Activated gamma-delta T cell treated with anti-CD3 and anti-CD28 coated beads, Interleukin-2, amount 50 U/mL, for 16 hours (primary cell): Measurements from ENCODE around the gene ZNF428.
A peak's percentile ranks its signal among the peaks of the same experiment; 100 is the strongest.
"Not testable (repeated sequence)": the region's sequence is repeated elsewhere in the genome, so short reads cannot be mapped to it uniquely, and the experiment has no call there.

Experiments
- DNase-seq: peaks from one replicate; pipeline ENCODE4 v3.0.0-alpha.2; 2020; ENCODE audit warnings: low read depth

The ZNF428 gene

DNA sequence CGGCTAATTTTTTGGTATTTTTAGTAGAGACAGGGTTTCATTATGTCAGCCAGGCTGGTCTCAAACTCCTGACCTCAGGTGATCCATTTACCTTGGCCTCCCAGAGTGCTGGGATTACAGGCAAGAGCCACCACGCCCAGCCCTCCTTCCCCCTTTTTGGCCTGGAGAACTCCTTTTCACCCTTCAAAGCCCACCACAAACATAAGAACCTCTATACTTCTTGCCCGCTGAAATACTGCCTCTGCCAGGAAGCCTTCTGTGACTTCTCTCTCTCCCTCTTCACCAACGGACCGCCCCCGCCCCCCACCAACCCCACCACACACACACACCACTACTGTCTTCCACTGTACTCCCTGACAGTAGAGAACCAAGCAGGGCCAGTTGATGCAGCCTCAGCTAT lies 2.5 kb downstream of the ZNF428 start:
- no peak for DNase-seq

DNA sequence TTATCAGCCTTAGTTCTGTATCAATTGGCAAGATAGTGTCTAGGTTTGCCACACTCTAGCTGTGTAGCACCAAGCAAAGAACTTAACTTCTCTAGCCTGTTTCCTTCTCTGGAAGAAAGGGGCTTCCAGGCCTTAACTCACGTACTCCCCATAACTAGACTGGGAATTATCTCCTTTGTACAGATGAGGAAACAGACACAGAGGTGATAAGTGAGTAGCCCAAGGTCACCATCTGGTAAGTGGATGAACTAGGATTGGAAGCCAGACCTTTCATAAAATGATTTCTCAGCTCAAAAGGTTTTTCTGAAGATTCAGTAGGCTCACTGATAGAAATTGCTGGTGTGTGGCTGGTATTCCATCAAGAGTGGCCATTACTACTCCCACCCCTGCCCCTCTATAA lies 3.1 kb downstream of the ZNF428 start:
- no peak for DNase-seq

DNA sequence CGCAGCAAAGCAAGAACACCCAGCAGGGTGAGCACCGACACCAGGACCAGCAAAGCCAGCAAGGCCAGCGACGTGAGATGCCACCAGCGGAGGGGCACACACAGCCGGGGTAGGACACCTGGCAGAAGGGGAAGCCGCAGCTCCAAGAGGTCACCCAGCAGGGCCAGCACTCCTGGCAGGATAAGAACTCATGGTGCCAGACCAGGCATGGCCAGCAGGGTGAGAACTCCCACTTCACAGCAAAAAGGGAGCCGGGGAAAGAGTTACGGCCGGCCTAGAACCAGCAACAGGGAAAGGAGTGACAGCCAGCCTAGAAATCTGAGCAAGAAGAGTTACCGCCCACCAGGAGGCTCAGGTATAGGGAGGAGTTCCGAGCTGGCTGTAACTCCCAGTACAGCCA lies 7.1 kb downstream of the ZNF428 start:
- DNase-seq = no peak

DNA sequence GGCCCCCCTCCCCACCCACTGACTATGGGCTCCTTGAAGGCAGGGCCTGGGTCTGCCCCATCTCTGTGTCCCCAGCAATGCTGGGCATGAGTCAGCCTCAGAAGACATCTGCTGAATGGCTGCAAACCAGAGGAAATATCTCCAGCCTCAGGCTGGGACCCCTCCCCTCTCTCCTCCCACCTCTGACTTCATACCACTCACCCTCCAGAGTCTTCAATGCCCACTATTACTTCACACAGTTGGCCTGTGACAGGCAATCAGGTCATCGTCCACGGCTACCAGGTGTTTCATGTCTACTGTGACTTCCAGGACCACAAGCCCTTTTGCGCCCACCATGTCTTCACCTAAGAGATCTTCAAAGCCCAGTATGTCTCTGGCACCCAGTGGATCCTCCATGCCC lies 7.6 kb downstream of the ZNF428 start, which contains the start of gene SRRM5:
Gene SRRM5 (plus strand): TSS at position 301 of the 400 bp plus-strand sequence. CDS start 34 bp downstream, at position 335.
- no peak for DNase-seq

DNA sequence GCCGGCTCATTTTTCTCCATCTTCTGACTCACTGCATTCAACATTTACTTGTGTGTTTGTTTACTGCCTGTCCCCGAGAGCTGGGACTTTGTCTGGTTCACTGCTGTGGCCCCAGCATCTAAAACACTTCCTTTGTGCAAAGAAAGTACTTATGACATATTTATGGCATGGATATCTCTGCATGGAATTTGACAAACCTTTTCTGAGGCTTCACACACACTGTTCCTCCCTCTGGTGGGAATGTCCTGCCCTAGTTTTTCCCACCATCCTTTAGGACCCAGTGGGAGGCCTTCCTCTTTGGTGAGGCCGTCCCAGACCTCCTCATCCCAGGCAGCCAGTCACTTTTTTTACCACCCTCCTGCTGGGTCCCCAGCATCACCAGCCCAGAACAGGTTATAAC lies 8.9 kb downstream of the ZNF428 start:
- DNase-seq = no peak

DNA sequence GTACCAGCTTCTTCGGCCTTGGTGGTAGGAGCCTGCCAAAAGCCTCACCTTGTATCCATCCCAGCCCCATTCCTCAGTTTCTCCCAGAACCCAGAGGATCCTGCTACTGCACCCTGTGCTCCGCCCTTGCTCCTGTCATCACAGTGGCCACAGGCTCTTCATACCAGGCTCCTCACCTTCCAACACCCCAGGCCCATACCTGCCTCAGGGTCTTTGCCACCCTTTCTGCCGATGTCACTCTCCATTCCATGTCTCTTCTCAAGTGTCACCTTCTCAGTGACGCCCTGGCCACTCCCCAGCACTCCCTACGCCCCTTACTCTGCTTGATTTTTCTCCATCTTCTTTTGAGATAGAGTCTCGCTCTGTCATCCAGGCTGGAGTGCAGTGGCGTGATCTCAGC lies 9.6 kb downstream of the ZNF428 start:
- DNase-seq = no peak

DNA sequence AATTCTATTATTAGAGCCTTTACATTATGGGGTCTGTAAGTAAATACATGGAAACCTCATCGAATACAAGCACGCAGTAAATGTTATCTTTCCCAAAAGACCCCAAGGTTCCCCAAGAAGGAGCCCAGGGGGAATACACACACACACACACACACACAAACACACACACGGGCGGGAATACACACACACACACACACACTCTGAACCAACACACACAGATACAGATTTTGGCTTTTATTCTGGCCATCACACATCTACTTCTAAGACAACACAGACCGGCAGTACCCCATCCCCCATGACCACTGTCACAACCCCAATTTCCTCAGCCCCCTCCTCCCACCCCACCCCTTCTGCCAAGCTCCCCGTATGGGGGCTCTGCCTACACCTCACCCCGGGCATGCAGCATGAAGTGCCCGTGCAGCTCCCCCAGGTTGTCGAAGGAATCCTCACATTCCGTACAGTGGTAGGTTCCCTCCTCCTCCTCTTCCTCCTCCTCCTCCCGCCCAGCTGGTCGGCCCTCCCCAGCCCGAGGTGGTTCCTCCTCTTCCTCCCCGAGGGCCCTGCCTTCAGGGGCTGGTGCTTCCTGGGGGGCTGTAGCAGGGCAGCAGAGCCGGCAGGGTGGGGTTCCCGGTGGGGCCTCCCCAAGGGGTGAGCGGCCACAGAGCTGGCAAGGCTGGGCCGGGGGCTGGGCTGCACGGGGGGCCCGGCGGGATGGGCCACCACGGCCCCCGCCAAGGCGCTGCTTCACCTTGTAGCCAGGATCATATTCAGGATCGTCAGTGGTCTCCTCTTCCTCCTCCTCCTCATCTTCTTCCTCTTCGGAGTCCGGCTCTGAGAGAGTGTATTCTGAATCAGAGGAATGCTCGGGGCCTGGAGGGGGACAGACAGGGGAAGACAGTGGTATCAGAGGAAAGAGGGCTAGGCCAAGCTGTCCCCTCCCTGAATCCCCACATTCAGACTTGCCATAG lies 11.9 kb downstream of the ZNF428 start:
- DNase-seq = no peak

DNA sequence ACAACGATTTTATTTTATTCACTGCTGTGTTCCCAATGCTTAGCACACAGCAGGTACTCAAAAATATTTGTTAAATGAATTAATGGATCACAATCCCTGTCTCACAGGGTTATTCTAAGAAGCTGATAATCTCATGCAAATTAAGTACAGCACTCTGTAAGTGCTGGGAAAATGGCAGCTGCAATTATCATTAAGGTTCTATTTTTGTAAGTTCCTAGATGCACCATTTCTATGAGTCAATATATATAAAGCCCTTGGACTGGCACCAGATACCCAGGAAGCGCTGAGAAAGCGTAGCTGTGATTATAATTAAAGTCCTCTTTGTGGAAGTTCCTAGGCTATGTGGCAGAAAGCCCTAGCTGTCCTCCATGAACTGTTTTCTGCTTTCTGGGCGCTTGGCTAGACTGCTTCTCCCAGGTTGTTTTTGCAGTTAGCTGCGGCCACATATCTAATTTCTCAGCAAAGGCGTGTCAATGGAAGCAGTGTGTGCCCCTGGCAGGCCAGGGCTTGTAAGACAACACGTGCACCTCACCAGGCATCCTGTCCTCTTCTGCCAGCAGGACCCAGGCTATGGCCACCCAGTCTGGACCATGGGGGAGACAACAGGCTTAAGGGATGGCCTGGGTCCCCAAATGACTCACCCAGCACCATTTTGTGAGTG lies 12.7 kb downstream of the ZNF428 start:
- DNase-seq = no peak

DNA sequence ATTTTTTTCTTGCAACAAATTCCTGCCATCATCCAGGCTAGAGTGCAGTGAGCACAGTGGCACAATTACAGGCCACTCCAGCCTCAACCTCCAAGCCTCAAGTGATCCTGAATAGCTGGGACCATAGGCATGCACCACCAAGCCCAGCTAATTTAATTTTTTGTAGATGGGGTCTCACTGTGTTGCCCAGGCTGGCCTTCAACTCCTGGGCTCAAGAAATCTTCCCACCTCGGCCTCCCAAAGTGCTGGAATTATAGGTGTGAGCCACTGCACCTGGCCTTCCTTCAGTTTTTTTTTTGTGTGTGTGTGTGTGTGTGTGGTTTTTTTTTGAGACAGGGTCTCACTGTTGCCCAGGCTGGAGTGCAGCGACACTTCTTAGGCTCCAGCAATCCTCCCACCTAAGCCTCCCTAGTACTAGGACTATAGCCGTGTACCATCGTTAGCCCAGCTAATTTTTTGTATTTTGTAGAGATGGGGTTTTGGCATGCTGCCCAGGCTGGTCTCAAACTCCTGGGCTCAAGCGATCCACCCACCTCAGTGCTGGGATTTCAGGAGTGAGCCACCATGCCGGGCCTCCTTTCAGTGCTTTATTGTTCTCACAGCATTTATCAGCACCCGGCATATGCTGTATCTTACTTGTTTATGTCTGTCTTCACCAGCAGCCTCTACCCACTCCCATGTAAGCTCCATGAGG lies 13.4 kb downstream of the ZNF428 start:
- no peak for DNase-seq

DNA sequence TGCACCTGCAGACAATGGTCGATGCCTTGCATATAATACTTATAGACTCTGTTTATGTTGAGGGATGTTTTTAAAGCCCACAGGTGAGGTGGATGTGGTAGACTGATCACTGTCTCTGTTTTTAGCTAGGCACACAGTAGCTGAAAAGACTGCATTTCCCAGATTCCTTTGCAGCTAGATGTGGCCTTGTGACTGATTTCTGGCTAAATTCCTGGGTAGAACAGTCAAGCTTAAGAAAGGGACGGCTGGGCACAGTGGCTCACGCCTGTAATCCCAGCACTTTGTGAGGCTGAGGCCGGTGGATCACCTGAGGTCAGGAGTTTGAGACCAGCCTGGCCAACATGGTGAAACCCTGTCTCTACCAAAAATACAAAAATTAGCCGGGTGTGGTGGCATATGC lies 19.1 kb downstream of the ZNF428 start:
- DNase-seq = not testable (repeated sequence)

DNA sequence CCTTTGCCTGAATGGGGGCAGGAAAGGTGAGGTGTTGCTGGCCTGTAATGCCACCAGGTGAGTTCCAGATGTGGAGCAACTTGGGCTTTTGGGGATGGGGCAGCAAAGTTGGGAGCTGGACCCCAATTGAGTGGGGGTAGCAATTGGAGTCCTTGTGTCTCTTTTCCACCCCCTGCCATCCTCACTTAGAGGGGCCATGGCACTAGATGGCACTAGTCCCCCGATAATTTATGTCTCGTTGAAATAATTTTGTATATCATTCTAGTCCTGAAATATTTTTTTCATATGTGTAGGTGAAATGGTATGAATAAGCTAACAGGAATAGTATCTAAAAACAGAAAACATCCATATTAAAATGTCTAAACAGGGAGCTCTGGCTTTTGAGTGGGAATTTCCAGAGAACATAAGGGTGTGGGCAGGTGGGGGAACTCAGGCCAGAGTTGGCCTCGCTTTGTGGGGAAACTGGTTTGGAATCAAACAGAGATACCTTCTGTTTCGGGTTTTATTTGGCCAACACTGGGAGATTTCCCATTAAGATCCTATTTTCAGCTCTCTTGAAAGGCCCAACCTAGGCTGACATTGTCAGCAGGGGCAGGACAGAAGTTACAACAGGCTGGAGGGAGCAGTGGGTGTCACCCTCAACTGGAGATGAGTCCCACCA lies 19.7 kb downstream of the ZNF428 start:
- DNase-seq = no peak

DNA sequence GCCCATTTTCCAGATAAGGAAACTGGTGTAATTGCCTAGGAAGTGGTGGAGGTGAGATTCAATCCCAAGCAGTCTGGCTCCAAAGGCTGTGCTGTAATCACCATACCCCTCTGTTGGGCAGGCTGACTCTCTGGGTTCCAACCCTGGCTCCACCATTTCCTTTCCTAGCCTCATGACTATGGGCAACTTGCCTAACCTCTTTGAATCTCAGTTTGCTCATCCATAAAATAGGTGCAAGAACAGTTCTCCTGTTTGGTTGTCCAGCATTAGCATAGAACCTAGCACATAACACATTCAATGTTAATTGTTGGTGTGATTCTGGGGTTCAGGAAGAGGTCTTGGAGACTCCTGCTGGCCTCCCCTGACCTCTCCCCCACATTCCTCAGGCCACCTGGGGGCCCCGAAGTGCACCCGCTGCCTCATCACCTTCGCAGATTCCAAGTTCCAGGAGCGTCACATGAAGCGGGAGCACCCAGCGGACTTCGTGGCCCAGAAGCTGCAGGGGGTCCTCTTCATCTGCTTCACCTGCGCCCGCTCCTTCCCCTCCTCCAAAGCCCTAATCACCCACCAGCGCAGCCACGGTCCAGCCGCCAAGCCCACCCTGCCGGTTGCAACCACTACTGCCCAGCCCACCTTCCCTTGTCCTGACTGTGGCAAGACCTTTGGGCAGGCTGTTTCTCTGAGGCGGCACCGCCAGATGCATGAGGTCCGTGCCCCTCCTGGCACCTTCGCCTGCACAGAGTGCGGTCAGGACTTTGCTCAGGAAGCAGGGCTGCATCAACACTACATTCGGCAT lies 20.8 kb downstream of the ZNF428 start:
- no peak for DNase-seq

DNA sequence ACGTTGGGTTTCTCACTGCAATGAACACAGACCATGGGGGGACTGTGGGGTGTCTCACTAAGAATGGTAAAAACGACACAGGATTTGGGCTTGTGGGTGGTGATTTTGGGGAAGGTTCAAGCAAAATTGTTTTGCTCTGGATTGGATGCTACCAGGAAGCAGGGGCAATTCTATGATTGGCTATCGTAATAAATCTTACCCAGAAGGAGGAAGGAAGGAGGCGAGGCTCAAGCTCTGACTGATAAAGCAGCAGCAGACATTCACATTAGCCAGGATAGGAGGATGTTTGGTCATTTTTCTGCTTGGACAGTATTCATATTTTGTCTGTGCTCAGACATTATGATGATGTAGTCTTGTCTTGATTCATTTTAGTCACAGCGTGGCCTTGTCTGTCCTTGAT lies 21.6 kb downstream of the ZNF428 start:
- no peak for DNase-seq

DNA sequence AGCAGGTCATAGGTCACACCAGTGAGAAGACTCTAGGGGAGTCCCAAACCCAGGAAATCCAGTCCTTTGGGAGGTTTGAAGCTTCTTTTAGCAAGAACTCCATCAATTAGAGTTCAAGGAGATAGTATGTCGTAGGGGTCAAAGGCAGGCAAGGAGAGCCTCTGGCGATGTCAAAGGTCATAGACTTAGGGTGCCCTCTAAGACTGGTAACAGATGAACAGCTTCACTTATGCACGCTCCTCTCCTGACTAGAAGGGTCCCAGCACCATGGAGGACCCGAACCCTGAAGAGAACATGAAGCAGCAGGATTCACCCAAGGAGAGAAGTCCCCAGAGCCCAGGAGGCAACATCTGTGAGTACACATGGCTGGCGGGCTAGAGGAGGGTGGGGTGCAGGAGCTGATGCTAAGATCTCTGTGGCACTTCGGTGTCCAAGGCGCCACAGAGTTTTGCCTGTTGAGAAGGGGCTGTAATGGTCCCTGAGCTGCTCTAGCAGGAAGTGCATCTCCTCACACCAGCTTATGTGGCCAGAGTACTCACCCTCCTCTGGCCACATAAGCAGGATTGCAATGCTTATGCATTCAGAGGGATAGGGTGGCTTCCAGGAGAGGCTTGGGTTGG lies 22.5 kb downstream of the ZNF428 start:
- DNase-seq = no peak

DNA sequence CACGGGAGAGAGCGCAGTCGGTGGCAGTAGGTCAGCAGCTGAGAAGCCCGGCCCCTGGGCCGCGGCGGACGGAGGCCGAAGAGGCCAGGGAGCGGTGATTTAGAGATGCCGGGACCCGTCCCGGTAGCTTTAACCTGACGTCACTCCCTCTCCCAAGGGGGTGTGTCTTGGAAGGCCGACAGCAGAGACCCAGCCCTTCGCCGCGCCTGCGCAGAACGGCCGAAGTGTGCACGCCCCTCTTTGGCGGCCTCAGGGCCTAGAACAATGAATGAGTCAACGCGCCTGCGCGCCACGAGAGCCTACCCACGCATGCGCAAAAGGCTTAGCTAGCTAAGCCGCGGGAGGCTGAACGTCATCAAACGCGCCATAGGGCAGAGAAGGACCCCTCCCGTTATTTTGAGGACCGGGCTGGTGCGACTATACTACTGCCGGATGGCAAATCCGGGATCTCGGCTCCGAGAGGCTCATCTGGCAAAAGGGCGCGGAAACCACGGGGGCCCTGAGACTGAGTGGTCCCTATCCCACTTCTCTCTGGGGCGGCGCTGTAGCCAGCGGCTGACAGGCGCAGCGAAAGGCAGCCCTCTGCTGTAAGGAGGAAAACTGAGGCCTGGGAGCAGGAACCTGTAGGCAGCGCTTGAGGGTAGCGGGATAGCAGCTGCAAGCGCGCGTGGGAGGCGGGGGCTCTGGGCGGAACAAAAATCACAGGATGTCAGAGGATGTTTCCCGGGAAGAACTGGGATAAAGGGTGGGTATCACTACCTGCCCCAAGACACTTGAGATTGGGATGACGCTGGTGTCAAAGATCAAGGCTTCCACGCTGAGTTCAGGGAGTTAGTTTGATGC lies 23.2 kb downstream of the ZNF428 start, which contains the start of the genes IRGQ and ZNF576:
Gene IRGQ (minus strand): TSS at position 136 of the 843 bp plus-strand sequence. CDS start 796 bp downstream, outside the sequence.
Gene ZNF576 (plus strand): TSS at position 597 of the 843 bp plus-strand sequence. CDS start 514 bp downstream, outside the sequence.
- DNase-seq = peak; percentile 100

DNA sequence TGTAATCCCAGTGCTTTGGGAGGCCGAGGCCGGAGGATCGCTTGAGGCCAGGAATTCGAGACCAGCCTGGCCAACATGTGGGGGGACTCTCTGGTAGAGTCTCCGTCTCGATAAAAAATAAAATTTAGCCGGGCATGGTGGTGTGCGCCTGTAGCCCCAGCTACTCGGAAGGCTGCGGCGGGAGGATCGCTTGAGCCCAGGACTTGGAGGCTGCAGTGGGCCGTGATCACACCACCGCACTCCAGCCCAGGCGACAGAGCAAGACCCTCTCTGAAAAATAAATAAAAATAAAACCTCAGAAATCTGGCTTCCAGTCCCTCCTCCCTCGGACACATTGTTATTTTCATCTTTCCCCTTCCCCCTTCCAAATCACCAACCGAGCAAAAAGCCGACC lies 23.8 kb downstream of the ZNF428 start:
- no peak for DNase-seq

DNA sequence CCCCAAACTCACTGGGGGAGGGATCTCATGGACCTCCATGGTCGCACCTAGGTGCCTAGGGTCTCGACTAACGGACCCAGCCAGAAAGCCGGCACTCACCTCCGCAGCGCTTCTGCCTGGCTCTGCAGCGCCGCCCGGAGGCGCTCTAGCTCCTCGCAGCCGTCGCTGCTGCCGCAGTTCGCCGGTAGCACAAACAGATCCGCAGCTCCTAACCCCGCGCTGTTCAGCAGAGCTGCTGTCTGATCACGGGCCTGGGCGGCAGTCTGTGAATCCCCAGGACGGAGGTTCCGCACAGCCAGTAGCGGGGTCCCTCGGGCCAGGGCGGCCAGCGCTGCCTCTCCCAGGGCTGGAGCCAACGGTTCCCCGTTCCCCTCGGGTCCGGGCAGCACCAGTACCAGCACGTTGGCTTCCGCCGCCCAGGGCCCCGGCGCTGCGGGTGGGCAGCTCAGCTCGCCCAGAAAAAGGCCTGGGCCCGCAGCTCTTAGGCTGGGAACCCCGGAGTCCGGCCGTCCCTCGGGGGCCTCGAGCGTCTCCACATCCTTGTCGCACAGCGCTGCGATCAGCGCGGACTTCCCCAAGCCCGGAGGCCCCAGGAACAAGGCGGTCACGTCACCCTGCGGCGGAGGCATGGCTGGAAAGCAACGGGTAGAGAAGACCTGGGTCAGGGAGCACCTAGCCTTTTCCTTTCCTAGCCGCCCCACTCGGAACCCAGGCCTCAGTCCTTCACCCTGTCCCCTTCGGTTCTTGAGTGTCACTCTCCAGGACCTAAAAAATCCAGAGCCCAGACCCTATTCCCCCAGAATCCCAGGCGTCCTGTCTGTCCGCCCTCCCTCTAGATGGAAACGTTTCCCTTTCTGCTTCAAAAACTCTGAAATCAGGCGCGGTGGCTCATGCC lies 24.5 kb downstream of the ZNF428 start:
- peak; percentile 50 for DNase-seq

DNA sequence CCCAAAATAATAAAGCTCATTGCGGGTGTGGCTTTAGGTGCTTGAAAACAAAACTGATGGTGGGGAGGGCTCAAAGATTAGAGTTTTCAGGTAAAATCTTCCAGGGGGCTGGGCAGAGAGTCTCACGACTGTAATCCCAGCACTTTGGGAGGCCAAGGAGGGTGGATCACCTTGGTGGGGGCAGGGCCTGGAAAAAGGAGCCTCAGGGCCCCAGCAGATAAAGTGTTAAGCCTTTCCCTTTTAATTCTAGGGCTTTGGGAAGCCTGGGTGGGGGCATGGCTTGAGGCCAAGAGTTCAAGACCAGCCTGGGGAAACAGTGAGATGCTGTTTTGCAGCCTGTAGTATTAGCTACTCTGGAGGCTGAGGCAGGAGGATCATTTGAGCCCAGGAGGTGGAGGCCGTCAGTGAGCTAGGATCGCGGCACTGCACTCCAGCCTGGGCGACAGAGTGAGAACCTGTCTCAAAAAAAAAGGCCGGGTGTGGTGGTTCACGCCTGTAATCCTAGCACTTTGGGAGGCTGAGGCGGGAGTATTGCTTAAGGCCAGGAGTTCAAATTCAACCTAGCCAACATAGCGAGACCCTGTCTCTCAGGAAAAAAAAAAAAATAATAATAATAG lies 25.2 kb downstream of the ZNF428 start:
- no peak for DNase-seq
